Testis (tissue), 2 donors: ENCODE results near the gene PHF3.

ENCODE experiments used
- CTCF ChIP-seq, 3 experiments: fragments of 450-650 bp in 2 of 3; fragments of 200-600 bp in 1 of 3; sonication (generic) in 1 of 3; IDR thresholded peaks; one replicate each; pipeline ENCODE4 v1.5.1; 2016 to 2019; ENCODE audit warnings: antibody characterized with exemption in 3 of 3, mild to moderate bottlenecking in 2 of 3, moderate library complexity in 1 of 3
- POLR2A ChIP-seq: fragments of 450-650 bp; IDR thresholded peaks from one replicate; pipeline ENCODE4 v1.6.1; 2017; ENCODE audit warnings: antibody characterized with exemption, mild to moderate bottlenecking, moderate library complexity

DNA sequence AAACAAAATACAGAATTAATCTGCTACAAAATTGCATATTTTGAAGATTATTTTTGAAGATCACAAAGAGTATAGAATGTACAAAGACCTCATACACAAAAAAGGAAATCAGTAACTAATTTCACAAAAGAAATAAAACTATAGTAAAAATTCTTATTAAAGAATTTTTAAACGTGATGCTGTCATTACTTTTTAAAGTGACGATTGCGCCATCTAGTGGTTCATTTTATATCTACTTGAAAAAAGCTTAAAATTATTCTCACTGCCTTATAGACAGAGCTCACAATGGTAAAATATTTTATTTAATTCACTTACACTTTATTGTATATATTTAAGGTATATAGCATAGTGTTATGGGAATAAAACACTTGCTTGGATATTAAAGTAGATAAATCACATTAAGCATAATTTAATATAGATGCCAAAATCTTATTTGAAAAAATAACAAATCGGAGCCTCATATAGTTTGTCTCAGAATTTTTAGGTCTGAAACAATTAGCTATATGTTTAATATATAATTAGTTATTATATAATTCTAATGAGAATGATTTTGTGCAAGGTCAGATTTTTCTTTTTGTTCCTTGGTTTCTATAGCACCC lies 128.8 kb downstream of the PHF3 start:
- TF ChIP-seq CTCF (IDR thresholded peaks at IDR 0.05) (peak in 2 of 3 experiments; percentile 13 to 96), POLR2A (no peak)
